Measurements from ENCODE around the gene CD81.

GRCh38 chr11:2383852-2384804 lies 7.0 kb downstream of the CD81 start:
- TF ChIP-seq AFF1 (IDR thresholded peaks at IDR 0.05; ENCODE audit: low read depth in 1 of 2, partially characterized antibody in 2 of 2): no peak
- no peak for TF ChIP-seq ESRRA (IDR thresholded peaks at IDR 0.05; ENCODE audit: borderline replicate concordance, low read depth)
- TF ChIP-seq STAT5B (CRISPR knock-in tag; IDR thresholded peaks at IDR 0.05): no peak
- TF ChIP-seq RAD21 (CRISPR knock-in tag; conservative IDR thresholded peaks at IDR 0.05 in 1 of 2, IDR thresholded peaks at IDR 0.05 in 1 of 2): no peak
- no peak for TF ChIP-seq USF1 (CRISPR knock-in tag; IDR thresholded peaks at IDR 0.05)
- TF ChIP-seq CHD4 (IDR thresholded peaks at IDR 0.05; ENCODE audit: insufficient read depth, insufficient replicate concordance, low read depth, low read length, poor library complexity, severe bottlenecking): no peak
- no peak for TF ChIP-seq CTCF (IDR thresholded peaks at IDR 0.05 in 2 of 3, conservative IDR thresholded peaks at IDR 0.05 in 1 of 3; ENCODE audit: insufficient read depth in 2 of 3, low read depth in 1 of 3, low read length in 3 of 3)
- no peak for TF ChIP-seq HMGXB4 (CRISPR knock-in tag; IDR thresholded peaks at IDR 0.05)
